Brain microvascular endothelial cell (primary cell): ENCODE data around the gene RPL39L.

Experiments used
- DNase-seq: peaks from one replicate; pipeline ENCODE4 v3.0.0-alpha.2; 2020
- H3K27ac ChIP-seq: fragments of 250-450 bp; sonication (Bioruptor Pico); 2 replicates; pipeline ENCODE4 v1.5.1; 2020; ENCODE audit warnings: mild to moderate bottlenecking, moderate library complexity
- H3K27me3 ChIP-seq: fragments of 250-450 bp; sonication (Bioruptor Pico); replicated peaks from 2 replicates; pipeline ENCODE4 v1.5.1; 2020; ENCODE audit warnings: mild to moderate bottlenecking
- H3K36me3 ChIP-seq: fragments of 250-450 bp; sonication (Bioruptor Pico); replicated peaks from 2 replicates; pipeline ENCODE4 v1.5.1; 2020; ENCODE audit warnings: mild to moderate bottlenecking
- H3K4me3 ChIP-seq: 2 replicates; pipeline ENCODE4 v1.5.1; 2011; ENCODE audit warnings: low read depth, mild to moderate bottlenecking, control low read depth, low read length, moderate library complexity
- CTCF ChIP-seq: IDR thresholded peaks from 2 replicates; pipeline ENCODE4 v1.5.1; 2011; ENCODE audit warnings: low read depth, mild to moderate bottlenecking, moderate library complexity, low read length, control low read depth, inconsistent platforms; ENCODE audit errors: missing control alignments
- in situ Hi-C: cut with HindIII; loops from 2 replicates; pipeline ENCODE4 v1.10.0; 2017; ENCODE audit warnings: low sequenced_read_pairs, low pct_ligation_motif_present

Gene RPL39L

GRCh38 chr3:187072102-187072501 is 67.2 kb downstream of the RPL39L start:
- H3K4me3 ChIP-seq: no peak overlapping the region
- TF ChIP-seq CTCF: no peak
- H3K36me3 ChIP-seq: no peaks in the 10 kb centered on the region
- DNase-seq: no peak
- in situ Hi-C loops: no loop called here
- no peaks in the 10 kb centered on the region for H3K27me3 ChIP-seq
- no peak overlapping the region for H3K27ac ChIP-seq
